ENCODE results near the gene TLK2.
"Not testable (repeated sequence)": the region's sequence is repeated elsewhere in the genome, so short reads cannot be mapped to it uniquely, and the experiment has no call there.

- TF ChIP-seq CTCF, POLR2AphosphoS5, POLR2A (IDR thresholded peaks at IDR 0.05): not testable (repeated sequence)
Measured at GRCh38 chr17:62613095-62613494, 134.5 kb downstream of the TLK2 start.
